A673 (cell line): ENCODE data around the gene NLRP12. TPM values are rescaled to one million over a fixed set of nuclear protein-coding genes. Genes with fewer than 3 reads are reported as not detected.

Experiments
- BruUV-seq: library from RNA; stranded (reverse); fragments of 400-500 nt; replicated peaks from 2 replicates; lab custom pipeline; 2021; lab: Mats Ljungman, UMichigan
- CTCF ChIA-PET: fragments of 300-600 bp; sonication (Branson Sonifier 250); formaldehyde crosslinking; loops from one replicate; lab custom pipeline; 2022; ENCODE audit warnings: antibody characterized with exemption; lab: Charles Lee
- POLR2A ChIA-PET: fragments of 300-600 bp; sonication (Branson Sonifier 250); formaldehyde crosslinking; loops from one replicate; lab custom pipeline; 2022; ENCODE audit warnings: antibody characterized with exemption; ENCODE audit not compliant: low non-redundant PET; lab: Charles Lee
- DNase-seq: peaks from one replicate; pipeline ENCODE4 v3.0.0-alpha.2; 2015; ENCODE audit warnings: low spot score
- H3K27ac ChIP-seq: fragments of 200-600 bp; sonication (generic); 2 replicates; pipeline ENCODE4 v1.5.1; 2016; ENCODE audit warnings: mixed run types, low read depth, mild to moderate bottlenecking, mixed read lengths, antibody characterized with exemption, low read length; ENCODE audit not compliant: poor library complexity, severe bottlenecking
- H3K27me3 ChIP-seq: fragments of 200-600 bp; sonication (generic); replicated peaks from 2 replicates; pipeline ENCODE4 v1.6.1; 2017; ENCODE audit warnings: mixed run types, low read depth, mild to moderate bottlenecking, mixed read lengths, antibody characterized with exemption, low read length; ENCODE audit not compliant: insufficient read depth, poor library complexity
- H3K36me3 ChIP-seq: fragments of 200-600 bp; sonication (generic); 2 replicates; pipeline ENCODE4 v1.6.1; 2016; ENCODE audit warnings: mixed run types, mild to moderate bottlenecking, mixed read lengths, antibody characterized with exemption, low read length; ENCODE audit not compliant: insufficient read depth, poor library complexity, severe bottlenecking
- H3K4me1 ChIP-seq: fragments of 200-600 bp; sonication (generic); 2 replicates; pipeline ENCODE4 v1.6.1; 2017; ENCODE audit warnings: mixed run types, mild to moderate bottlenecking, mixed read lengths, antibody characterized with exemption, low read length; ENCODE audit not compliant: insufficient read depth, poor library complexity, severe bottlenecking
- H3K4me3 ChIP-seq: fragments of 200-600 bp; sonication (generic); 2 replicates; pipeline ENCODE4 v1.5.1; 2016; ENCODE audit warnings: low read depth, mixed run types, mild to moderate bottlenecking, mixed read lengths, low read length; ENCODE audit not compliant: poor library complexity, severe bottlenecking
- H3K9me3 ChIP-seq: fragments of 200-600 bp; sonication (generic); 2 replicates; pipeline ENCODE4 v1.6.1; 2016; ENCODE audit warnings: mixed run types, low read depth, mild to moderate bottlenecking, mixed read lengths, antibody characterized with exemption, low read length; ENCODE audit not compliant: poor library complexity, severe bottlenecking
- EZH2 ChIP-seq: fragments of 200-600 bp; sonication (generic); IDR thresholded peaks from 2 replicates; pipeline ENCODE4 v1.6.1; 2017; ENCODE audit warnings: borderline replicate concordance, low read depth, mild to moderate bottlenecking, mixed read lengths, antibody characterized with exemption, low read length; ENCODE audit not compliant: poor library complexity, severe bottlenecking
- intact Hi-C: fragments of 100-400 bp; cut with micrococcal nuclease; formaldehyde crosslinking; loops from one replicate; pipeline ENCODE4 v1.10.0; 2022; ENCODE audit not compliant: unreplicated experiment
- total RNA-seq: library from RNA; stranded (reverse); gene quantifications from 2 replicates; pipeline ENCODE4 v1.2.3, GENCODE V29; 2021
- TF ChIP-seq, protein P1 (sequence below): fragments of 300-800, 200-600 bp; sonication (generic); conservative IDR thresholded peaks from 2 replicates; pipeline ENCODE4 v1.5.1; 2017; ENCODE audit warnings: low read depth, mild to moderate bottlenecking, antibody characterized with exemption, low read length, moderate library complexity, mixed read lengths

NLRP12 gene
- total RNA-seq, 1 experiment from 2014 or later, result not detected

DNA sequence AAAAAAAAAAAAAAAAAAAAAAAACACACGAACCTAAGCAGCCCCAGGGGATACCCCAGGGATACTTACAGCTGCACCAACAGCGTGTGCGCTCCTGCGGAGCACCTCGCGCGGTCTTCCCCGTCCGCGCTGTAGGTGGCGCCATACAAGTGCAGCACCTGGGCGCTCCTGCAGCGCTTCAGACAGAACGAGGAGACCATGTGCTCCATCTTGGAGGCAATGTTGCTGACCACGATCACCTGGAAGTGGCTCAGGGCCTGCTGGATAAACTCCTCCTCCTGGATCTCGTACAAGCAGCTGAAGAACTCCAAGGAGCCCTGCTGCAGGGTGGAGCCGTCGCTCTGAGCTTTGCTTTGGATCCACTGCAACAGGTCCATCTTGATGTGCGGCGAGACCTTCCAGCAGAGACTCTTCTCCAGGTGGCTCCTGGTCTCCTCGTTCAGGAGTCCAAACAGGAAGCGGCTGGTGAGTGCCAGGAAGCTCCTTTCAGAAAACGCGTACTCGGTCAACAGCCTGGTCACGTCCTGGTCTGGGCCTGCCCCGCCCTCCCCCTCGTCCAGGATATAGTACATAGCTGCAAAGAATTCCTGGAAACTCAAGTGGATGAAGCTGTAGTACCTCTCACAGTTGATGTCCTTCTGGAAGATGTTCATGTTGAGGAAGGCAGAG, 14.5 kb downstream of the NLRP12 start:
- BruUV-seq, result no TSS peak
- DNase-seq, result peak; percentile 29
- H3K4me1 ChIP-seq, result no peaks in the 10 kb centered on the region
- H3K36me3 ChIP-seq, result no peaks in the 10 kb centered on the region
- no peak overlapping the region for H3K4me3 ChIP-seq
- intact Hi-C loops, result no loop called here
- H3K9me3 ChIP-seq, result no peaks in the 10 kb centered on the region
- ChIA-PET CTCF (interaction anchor here (0.6 to 3.3 kb wide), 8 partner anchors 9 to 227 kb away, joined by 3 to 29 read pairs (median 6); no protein-coding TSS in a partner anchor), POLR2A (interaction anchor here (0.6 kb wide), 1 partner anchor 94 kb away, joined by 8 read pairs; no protein-coding TSS in a partner anchor)
- TF ChIP-seq, protein P1, sequence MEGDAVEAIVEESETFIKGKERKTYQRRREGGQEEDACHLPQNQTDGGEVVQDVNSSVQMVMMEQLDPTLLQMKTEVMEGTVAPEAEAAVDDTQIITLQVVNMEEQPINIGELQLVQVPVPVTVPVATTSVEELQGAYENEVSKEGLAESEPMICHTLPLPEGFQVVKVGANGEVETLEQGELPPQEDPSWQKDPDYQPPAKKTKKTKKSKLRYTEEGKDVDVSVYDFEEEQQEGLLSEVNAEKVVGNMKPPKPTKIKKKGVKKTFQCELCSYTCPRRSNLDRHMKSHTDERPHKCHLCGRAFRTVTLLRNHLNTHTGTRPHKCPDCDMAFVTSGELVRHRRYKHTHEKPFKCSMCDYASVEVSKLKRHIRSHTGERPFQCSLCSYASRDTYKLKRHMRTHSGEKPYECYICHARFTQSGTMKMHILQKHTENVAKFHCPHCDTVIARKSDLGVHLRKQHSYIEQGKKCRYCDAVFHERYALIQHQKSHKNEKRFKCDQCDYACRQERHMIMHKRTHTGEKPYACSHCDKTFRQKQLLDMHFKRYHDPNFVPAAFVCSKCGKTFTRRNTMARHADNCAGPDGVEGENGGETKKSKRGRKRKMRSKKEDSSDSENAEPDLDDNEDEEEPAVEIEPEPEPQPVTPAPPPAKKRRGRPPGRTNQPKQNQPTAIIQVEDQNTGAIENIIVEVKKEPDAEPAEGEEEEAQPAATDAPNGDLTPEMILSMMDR, result peak; percentile 58
- TF ChIP-seq EZH2, result no peak
- H3K27ac ChIP-seq, result no peak overlapping the region
- H3K27me3 ChIP-seq, result no peaks in the 10 kb centered on the region

DNA sequence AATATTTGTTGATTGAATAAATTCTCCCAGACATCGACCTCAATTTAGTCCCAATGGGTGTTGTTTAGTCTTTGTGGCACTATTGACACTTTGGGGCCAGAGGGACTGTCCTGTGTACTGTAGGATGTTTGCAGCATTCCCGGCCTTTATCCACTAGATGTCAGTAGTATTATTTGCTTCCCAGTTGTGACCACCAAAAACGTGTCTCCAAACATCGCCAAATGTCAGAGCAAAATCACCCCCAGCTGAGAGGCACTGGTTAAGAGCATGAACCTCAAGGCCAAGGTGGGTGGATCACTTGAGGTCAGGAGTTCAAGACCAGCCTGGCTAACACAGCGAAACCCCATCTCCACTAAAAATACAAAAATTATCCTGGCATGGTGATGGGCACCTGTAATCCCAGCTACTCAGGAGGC, 15.4 kb downstream of the NLRP12 start:
- TF ChIP-seq, protein P1, result peak; percentile 64
- TF ChIP-seq EZH2, result no peak
- H3K27ac ChIP-seq, result no peak overlapping the region
- H3K27me3 ChIP-seq, result no peaks in the 10 kb centered on the region
- H3K4me1 ChIP-seq, result no peaks in the 10 kb centered on the region
- no peak overlapping the region for H3K4me3 ChIP-seq
- no TSS peak for BruUV-seq
- no peaks in the 10 kb centered on the region for H3K36me3 ChIP-seq
- peak; percentile 62 for DNase-seq
- intact Hi-C loops, result no loop called here
- CTCF ChIA-PET, result interaction anchor here (0.6 to 3.3 kb wide), 8 partner anchors 16 to 568 kb away, joined by 4 to 29 read pairs (median 10); no protein-coding TSS in a partner anchor
- H3K9me3 ChIP-seq, result no peaks in the 10 kb centered on the region
- POLR2A ChIA-PET, result interaction anchor here (0.6 kb wide), 1 partner anchor 93 kb away, joined by 8 read pairs; no protein-coding TSS in a partner anchor

DNA sequence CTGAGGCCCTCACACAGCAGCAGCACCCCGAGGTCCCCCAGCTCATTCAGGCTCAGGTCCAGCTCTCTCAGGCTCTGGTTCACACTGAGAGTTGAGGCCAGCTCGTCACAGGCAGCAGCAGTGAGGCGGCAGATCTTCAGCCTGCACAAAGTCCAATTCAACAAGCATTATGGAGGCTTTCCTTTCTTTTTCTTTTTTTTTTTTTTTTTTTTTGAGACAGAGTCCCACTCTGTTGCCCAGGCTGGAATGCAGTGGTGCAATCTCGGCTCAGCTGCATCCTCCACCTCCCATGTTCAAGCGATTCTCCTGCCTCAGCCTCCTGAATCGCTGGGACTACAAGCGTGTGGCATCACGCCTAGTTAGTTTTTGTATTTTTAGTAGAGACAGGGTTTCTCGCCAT, 22.9 kb downstream of the NLRP12 start:
- no peak for DNase-seq
- Histone ChIP-seq H3K36me3 (no peaks in the 10 kb centered on the region), H3K27me3 (no peaks in the 10 kb centered on the region), H3K4me1 (no peaks in the 10 kb centered on the region), H3K27ac (no peak overlapping the region), H3K9me3 (no peaks in the 10 kb centered on the region), H3K4me3 (no peak overlapping the region)
- ChIA-PET CTCF (interaction anchor here (0.7 kb wide), 1 partner anchor 9 kb away, joined by 4 read pairs; no protein-coding TSS in a partner anchor), POLR2A (no interaction called here)
- TF ChIP-seq, protein P1, result no peak
- TF ChIP-seq EZH2, result no peak
- no TSS peak for BruUV-seq
- intact Hi-C loops, result no loop called here
